MCF 10A (cell line): ENCODE data around the gene DLX3. TPM values are rescaled to one million over a fixed set of nuclear protein-coding genes. Genes with fewer than 3 reads are reported as not detected.

Source experiments
- BruUV-seq: library from RNA; stranded (reverse); fragments of 400-500 nt; replicated peaks from 2 replicates; lab custom pipeline; 2021; lab: Mats Ljungman, UMichigan
- CTCF ChIA-PET: fragments of 300-600 bp; sonication (Branson Sonifier 250); formaldehyde crosslinking; extraction: SDS; loops from one replicate; lab custom pipeline; 2021; ENCODE audit warnings: antibody characterized with exemption, inconsistent platforms; lab: Yijun Ruan, JAX
- POLR2A ChIA-PET: fragments of 300-600, 350-650 bp; sonication (Branson Sonifier 250); formaldehyde crosslinking; extraction: SDS; loops from one replicate; lab custom pipeline; 2020; ENCODE audit warnings: antibody characterized with exemption, inconsistent platforms; lab: Yijun Ruan, JAX
- DNase-seq: peaks from one replicate; pipeline ENCODE4 v3.0.0-alpha.2; 2018; ENCODE audit not compliant: unreplicated experiment
- H3K27ac Mint-ChIP-seq: one replicate; pipeline ENCODE4 v1.8.0; 2022; ENCODE audit warnings: mild to moderate bottlenecking, low read depth, mixed read lengths; ENCODE audit not compliant: unreplicated experiment
- H3K27me3 Mint-ChIP-seq: one replicate; pipeline ENCODE4 v1.8.0; 2022; ENCODE audit warnings: mixed read lengths; ENCODE audit not compliant: insufficient read depth, unreplicated experiment
- H3K36me3 Mint-ChIP-seq: one replicate; pipeline ENCODE4 v1.8.0; 2022; ENCODE audit warnings: mild to moderate bottlenecking, moderate library complexity, mixed read lengths; ENCODE audit not compliant: insufficient read depth, unreplicated experiment
- H3K4me1 Mint-ChIP-seq: one replicate; pipeline ENCODE4 v1.8.0; 2022; ENCODE audit warnings: mixed read lengths; ENCODE audit not compliant: insufficient read depth, unreplicated experiment
- H3K4me3 Mint-ChIP-seq: one replicate; pipeline ENCODE4 v1.8.0; 2022; ENCODE audit warnings: mild to moderate bottlenecking, moderate library complexity, mixed read lengths; ENCODE audit not compliant: unreplicated experiment
- H3K9me3 Mint-ChIP-seq: one replicate; pipeline ENCODE4 v1.8.0; 2022; ENCODE audit warnings: mixed read lengths; ENCODE audit not compliant: unreplicated experiment
- CTCF ChIP-seq: fragments of 200-600 bp; IDR thresholded peaks from one replicate; pipeline ENCODE4 v1.8.0; 2022; ENCODE audit warnings: antibody characterized with exemption, mild to moderate bottlenecking; ENCODE audit not compliant: unreplicated experiment
- intact Hi-C: fragments of 100-400 bp; cut with micrococcal nuclease; formaldehyde crosslinking; loops from 2 replicates; pipeline ENCODE4 v1.14.1; 2022
- total RNA-seq: library from RNA; stranded (reverse); gene quantifications from 2 replicates; pipeline ENCODE4 v1.2.3, GENCODE V29; 2022

The DLX3 gene
- total RNA-seq, 1 experiment from 2014 or later, result not detected

DNA sequence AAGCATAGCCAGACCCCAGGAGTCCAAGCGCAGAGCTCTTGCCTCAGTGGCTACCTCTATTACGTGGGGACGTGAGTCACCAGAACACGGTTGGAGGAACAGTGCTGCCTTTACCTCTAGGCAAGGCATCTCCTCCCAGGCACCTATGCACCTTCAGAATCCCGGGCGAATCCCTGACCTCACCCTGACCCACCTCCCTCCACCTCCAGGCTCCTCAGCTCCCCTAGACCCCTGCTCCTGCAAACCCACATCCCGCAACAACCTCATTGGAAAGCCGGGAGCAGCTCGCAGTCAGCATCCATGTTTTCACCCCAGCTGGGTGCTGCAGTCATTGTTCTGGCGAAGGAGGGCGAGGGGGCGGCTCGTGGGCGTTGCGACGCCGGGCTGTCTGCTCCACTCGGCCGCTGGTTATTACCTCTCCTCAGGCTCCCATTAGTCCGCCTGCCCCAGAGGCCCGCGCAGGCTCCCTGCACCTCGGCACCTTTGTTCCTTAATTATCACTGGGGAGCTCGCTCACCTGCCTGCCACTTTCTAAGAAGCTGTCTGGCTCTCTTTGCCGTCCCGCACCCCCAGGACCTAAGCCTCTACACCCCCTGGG, 50.7 kb downstream of the DLX3 start:
- H3K27me3 Mint-ChIP-seq, result peaks cover 83% of the 10 kb centered on the region
- CTCF ChIA-PET, result interaction anchor here (1.0 to 1.4 kb wide), 2 partner anchors 53 to 54 kb away, joined by 3 to 5 read pairs; no protein-coding TSS in a partner anchor
- no TSS peak for BruUV-seq
- no peaks in the 10 kb centered on the region for H3K4me1 Mint-ChIP-seq
- no peak overlapping the region for H3K4me3 Mint-ChIP-seq
- no peak for DNase-seq
- H3K36me3 Mint-ChIP-seq, result no peaks in the 10 kb centered on the region
- POLR2A ChIA-PET, result interaction anchor here (0.6 kb wide), 1 partner anchor 11 kb away, joined by 3 read pairs; no protein-coding TSS in a partner anchor
- H3K27ac Mint-ChIP-seq, result no peak overlapping the region
- intact Hi-C loops, result no loop called here
- no peaks in the 10 kb centered on the region for H3K9me3 Mint-ChIP-seq
- no peak for TF ChIP-seq CTCF

- Mint-ChIP-seq H3K27ac (no peak overlapping the region), H3K36me3 (no peaks in the 10 kb centered on the region), H3K4me3 (no peak overlapping the region), H3K9me3 (no peaks in the 10 kb centered on the region), H3K27me3 (peaks cover 81% of the 10 kb centered on the region), H3K4me1 (no peaks in the 10 kb centered on the region)
- intact Hi-C loops, result no loop called here
- TF ChIP-seq CTCF, result no peak
- ChIA-PET POLR2A (interaction anchor here (0.9 kb wide), 1 partner anchor 10 kb away, joined by 3 read pairs; no protein-coding TSS in a partner anchor), CTCF (interaction anchor here (0.7 to 3.2 kb wide), 2 partner anchors 9 to 183 kb away, joined by 3 to 28 read pairs; no protein-coding TSS in a partner anchor)
- BruUV-seq, result no TSS peak
- DNase-seq, result no peak
Observed at GRCh38 chr17:49942947-49943346, 52.1 kb downstream of the DLX3 start.

GRCh38 chr17:49941427-49941826, 53.6 kb downstream of the DLX3 start:
- Mint-ChIP-seq H3K27me3 (peaks cover 87% of the 10 kb centered on the region), H3K4me1 (no peaks in the 10 kb centered on the region), H3K9me3 (no peaks in the 10 kb centered on the region), H3K36me3 (no peaks in the 10 kb centered on the region), H3K4me3 (no peak overlapping the region), H3K27ac (no peak overlapping the region)
- DNase-seq, result no peak
- CTCF ChIA-PET, result interaction anchor here (0.6 to 4.7 kb wide), 6 partner anchors 11 to 355 kb away, joined by 3 to 28 read pairs (median 3); no protein-coding TSS in a partner anchor
- intact Hi-C loops, result no loop called here
- BruUV-seq, result no TSS peak
- POLR2A ChIA-PET, result no interaction called here
- TF ChIP-seq CTCF, result no peak

Other genes with a start within 250 kb of the DLX3 start
- gene FAM117A, start 231.1 kb downstream of the DLX3 start, total RNA-seq, result 2.0 and 5.0 TPM in 2 replicates
- 45.1 and 53.7 TPM in 2 replicates for gene KAT7, start 206.5 kb downstream of the DLX3 start, total RNA-seq
- not detected in 2 replicates for gene TAC4, start 147.2 kb downstream of the DLX3 start, total RNA-seq
- 0.32 and 0.56 TPM in 2 replicates for gene DLX4, start 26.0 kb downstream of the DLX3 start, total RNA-seq
- gene ITGA3, start 60.9 kb upstream of the DLX3 start, total RNA-seq, result 588 and 717 TPM in 2 replicates
- 9.9 and 11.2 TPM in 2 replicates for gene PDK2, start 100.1 kb upstream of the DLX3 start, total RNA-seq
- gene SAMD14, start 134.9 kb upstream of the DLX3 start, total RNA-seq, result 0.09 TPM in 1 of 2 replicates, not detected in the other
- 33.4 and 34.8 TPM in 2 replicates for gene PPP1R9B, start 155.5 kb upstream of the DLX3 start, total RNA-seq
- not detected in 2 replicates for gene SGCA, start 170.8 kb upstream of the DLX3 start, total RNA-seq
- 3.4 and 4.5 TPM in 2 replicates for gene COL1A1, start 206.4 kb upstream of the DLX3 start, total RNA-seq